ENCODE results near the gene ITGA11. TPM values are rescaled to one million over a fixed set of nuclear protein-coding genes. Genes with fewer than 3 reads are reported as not detected.

ITGA11 gene
- total RNA-seq, 2 experiments from 2014 or later: under 0.01 TPM; not detected in 1

- intact Hi-C loops (cut with micrococcal nuclease; ENCODE audit: unreplicated experiment): no loop called here
- H3K4me1 ChIP-seq (ENCODE audit: insufficient read depth, low read length, poor library complexity, severe bottlenecking): no peaks in the 10 kb centered on the region
- POLR2A ChIA-PET: no interaction called here
- no peaks in the 10 kb centered on the region for H3K36me3 ChIP-seq (ENCODE audit: insufficient read depth, low read length)
- no peak overlapping the region for H3K4me3 ChIP-seq (ENCODE audit: low read depth, low read length, poor library complexity, severe bottlenecking)
- no peaks in the 10 kb centered on the region for H3K79me2 ChIP-seq (ENCODE audit: insufficient read depth, low read depth, low read length)
- no peak overlapping the region for H3K27ac ChIP-seq (ENCODE audit: low read depth, low read length, poor library complexity, severe bottlenecking)
- CTCF ChIA-PET (ENCODE audit: unreplicated experiment): no interaction called here
- no peaks in the 10 kb centered on the region for H4K20me1 ChIP-seq (ENCODE audit: insufficient read depth, low read length)
- DNase-seq (ENCODE audit: low spot score): no peak
- no peak for TF ChIP-seq EZH2phosphoT487 (IDR thresholded peaks at IDR 0.05; ENCODE audit: borderline replicate concordance, low read depth, low read length)
- TF ChIP-seq, protein P1, sequence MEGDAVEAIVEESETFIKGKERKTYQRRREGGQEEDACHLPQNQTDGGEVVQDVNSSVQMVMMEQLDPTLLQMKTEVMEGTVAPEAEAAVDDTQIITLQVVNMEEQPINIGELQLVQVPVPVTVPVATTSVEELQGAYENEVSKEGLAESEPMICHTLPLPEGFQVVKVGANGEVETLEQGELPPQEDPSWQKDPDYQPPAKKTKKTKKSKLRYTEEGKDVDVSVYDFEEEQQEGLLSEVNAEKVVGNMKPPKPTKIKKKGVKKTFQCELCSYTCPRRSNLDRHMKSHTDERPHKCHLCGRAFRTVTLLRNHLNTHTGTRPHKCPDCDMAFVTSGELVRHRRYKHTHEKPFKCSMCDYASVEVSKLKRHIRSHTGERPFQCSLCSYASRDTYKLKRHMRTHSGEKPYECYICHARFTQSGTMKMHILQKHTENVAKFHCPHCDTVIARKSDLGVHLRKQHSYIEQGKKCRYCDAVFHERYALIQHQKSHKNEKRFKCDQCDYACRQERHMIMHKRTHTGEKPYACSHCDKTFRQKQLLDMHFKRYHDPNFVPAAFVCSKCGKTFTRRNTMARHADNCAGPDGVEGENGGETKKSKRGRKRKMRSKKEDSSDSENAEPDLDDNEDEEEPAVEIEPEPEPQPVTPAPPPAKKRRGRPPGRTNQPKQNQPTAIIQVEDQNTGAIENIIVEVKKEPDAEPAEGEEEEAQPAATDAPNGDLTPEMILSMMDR (conservative IDR thresholded peaks at IDR 0.05; ENCODE audit: low read length): no peak
- H2AFZ ChIP-seq (ENCODE audit: low read length): no peak overlapping the region
- H3K9me2 ChIP-seq (ENCODE audit: insufficient read depth, low read length): no peaks in the 10 kb centered on the region
- H3K4me2 ChIP-seq (ENCODE audit: low read length): no peak overlapping the region
- no TSS peak for BruUV-seq (replicated peaks)
- no peaks in the 10 kb centered on the region for H3K9me3 ChIP-seq (ENCODE audit: low read length)
Observed at GRCh38 chr15:68318931-68319909, 112.7 kb downstream of the ITGA11 start.

DNA sequence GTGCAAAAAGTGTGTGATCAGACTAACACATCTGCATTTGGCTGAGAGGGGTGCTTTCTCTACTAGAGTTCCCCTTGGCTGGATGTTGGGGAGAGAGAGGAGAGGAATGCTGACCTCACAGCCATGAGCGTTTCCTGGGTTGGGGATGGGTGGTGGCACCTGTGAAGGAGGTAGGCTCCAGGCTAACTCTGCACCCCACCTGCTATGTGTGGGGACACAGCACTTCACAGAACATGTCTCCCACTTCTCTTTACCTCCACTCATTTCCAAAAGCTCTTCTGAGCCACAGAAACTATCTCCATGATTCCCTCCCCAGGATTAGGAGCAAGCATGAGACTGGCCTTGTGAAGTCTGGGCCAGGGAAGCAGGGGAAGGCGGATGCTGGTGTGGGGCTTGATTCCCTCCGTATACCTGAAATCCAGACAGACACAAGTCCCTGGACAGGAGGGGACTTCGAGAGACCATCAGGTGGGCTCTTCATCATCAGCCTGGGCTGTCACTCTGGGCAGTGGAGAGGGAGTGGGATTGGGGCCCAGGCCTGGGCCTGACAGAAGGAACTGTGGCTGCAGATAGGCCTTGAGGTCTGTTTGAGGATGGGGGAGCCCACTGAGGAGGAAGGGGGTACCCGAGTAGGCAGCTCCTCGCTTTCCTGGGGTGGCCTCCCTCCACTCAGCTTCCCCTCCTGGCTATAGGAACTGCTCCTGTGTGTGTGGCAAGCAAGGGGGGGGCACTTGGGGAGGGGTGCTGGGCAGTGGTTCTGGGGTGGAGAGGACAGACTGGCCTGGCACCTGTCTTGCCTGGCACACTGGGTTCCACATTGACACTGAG lies 113.7 kb downstream of the ITGA11 start:
- no peaks in the 10 kb centered on the region for H3K79me2 ChIP-seq (ENCODE audit: insufficient read depth, low read depth, low read length)
- H4K20me1 ChIP-seq (ENCODE audit: insufficient read depth, low read length): no peaks in the 10 kb centered on the region
- ChIA-PET POLR2A (no interaction called here), CTCF (ENCODE audit: unreplicated experiment) (no interaction called here)
- no peak for DNase-seq (ENCODE audit: low spot score)
- H3K4me2 ChIP-seq (ENCODE audit: low read length): no peak overlapping the region
- H2AFZ ChIP-seq (ENCODE audit: low read length): no peak overlapping the region
- BruUV-seq (replicated peaks): no TSS peak
- no peaks in the 10 kb centered on the region for H3K9me3 ChIP-seq (ENCODE audit: low read length)
- no peaks in the 10 kb centered on the region for H3K36me3 ChIP-seq (ENCODE audit: insufficient read depth, low read length)
- H3K4me1 ChIP-seq (ENCODE audit: insufficient read depth, low read length, poor library complexity, severe bottlenecking): no peaks in the 10 kb centered on the region
- no peaks in the 10 kb centered on the region for H3K9me2 ChIP-seq (ENCODE audit: insufficient read depth, low read length)
- no peak overlapping the region for H3K4me3 ChIP-seq (ENCODE audit: low read depth, low read length, poor library complexity, severe bottlenecking)
- intact Hi-C loops (cut with micrococcal nuclease; ENCODE audit: unreplicated experiment): no loop called here
- no peak overlapping the region for H3K27ac ChIP-seq (ENCODE audit: low read depth, low read length, poor library complexity, severe bottlenecking)
- TF ChIP-seq EZH2phosphoT487 (IDR thresholded peaks at IDR 0.05; ENCODE audit: borderline replicate concordance, low read depth, low read length): no peak
- TF ChIP-seq, protein P1 (conservative IDR thresholded peaks at IDR 0.05; ENCODE audit: low read length): no peak
